Upper lobe of left lung (tissue), 4 donors: ENCODE results near the gene SNTA1.

Experiments
- CTCF ChIP-seq, 6 experiments: fragments of 450-650 bp in 4 of 6; fragments of 200-600 bp in 2 of 6; sonication (generic) in 2 of 6; IDR thresholded peaks; one replicate each; pipeline ENCODE4 v1.5.1; 2016 to 2019; ENCODE audit warnings: antibody characterized with exemption in 6 of 6
- EP300 ChIP-seq, 4 donors: sonication (generic); formaldehyde crosslinking; IDR thresholded peaks; one replicate each; pipeline ENCODE4 v1.5.1; 2017; ENCODE audit warnings: antibody characterized with exemption in 4 of 4, control low read depth in 2 of 4
- POLR2A ChIP-seq, 4 donors: fragments of 450-650 bp; IDR thresholded peaks; one replicate each; pipeline ENCODE4 v1.5.1; 2016 to 2017; ENCODE audit warnings: antibody characterized with exemption in 4 of 4, mild to moderate bottlenecking in 2 of 4

GRCh38 chr20:33359399-33360261 is 83.9 kb downstream of the SNTA1 start:
- no peak for TF ChIP-seq CTCF (IDR thresholded peaks at IDR 0.05)
- no peak for TF ChIP-seq POLR2A (IDR thresholded peaks at IDR 0.05)
- TF ChIP-seq EP300 (IDR thresholded peaks at IDR 0.05) = no peak
